HepG2 (cell line): ENCODE results near the gene JOSD1. TPM values are rescaled to one million over a fixed set of nuclear protein-coding genes. Genes with fewer than 3 reads are reported as not detected.

Source experiments
- ATAD3A ChIP-seq: sonication (generic); formaldehyde crosslinking; IDR thresholded peaks from 2 replicates; pipeline ENCODE4 v1.4.0; 2020; ENCODE audit warnings: missing genetic modification reagents
- CREBL2 ChIP-seq: sonication (generic); formaldehyde crosslinking; IDR thresholded peaks from 2 replicates; pipeline ENCODE4 v1.8.1; 2023; ENCODE audit warnings: missing genetic modification reagents, mild to moderate bottlenecking, borderline replicate concordance
- DBP ChIP-seq: sonication (generic); formaldehyde crosslinking; IDR thresholded peaks from 2 replicates; pipeline ENCODE4 v1.4.0; 2020; ENCODE audit warnings: missing genetic modification reagents; ENCODE audit errors: not compliant biosample characterization
- DRAP1 ChIP-seq: IDR thresholded peaks from 2 replicates; pipeline ENCODE4 v1.6.1; 2016; ENCODE audit warnings: missing genetic modification reagents, missing compliant biosample characterization
- GMEB2 ChIP-seq: IDR thresholded peaks from 2 replicates; pipeline ENCODE4 v1.6.1; 2016; ENCODE audit warnings: missing biosample characterization, missing genetic modification reagents, low read depth
- KMT2B ChIP-seq: IDR thresholded peaks from 2 replicates; pipeline ENCODE4 v1.6.1; 2016; ENCODE audit warnings: missing genetic modification reagents, missing compliant biosample characterization
- LBX2 ChIP-seq: sonication (generic); formaldehyde crosslinking; IDR thresholded peaks from 2 replicates; pipeline ENCODE4 v1.5.0; 2020; ENCODE audit warnings: missing genetic modification reagents, mild to moderate bottlenecking, borderline replicate concordance
- NRL ChIP-seq: sonication (generic); formaldehyde crosslinking; IDR thresholded peaks from 2 replicates; pipeline ENCODE4 v1.5.0; 2020; ENCODE audit warnings: missing genetic modification reagents, mild to moderate bottlenecking, moderate library complexity, borderline replicate concordance
- POLR2AphosphoS2 ChIP-seq: IDR thresholded peaks from 2 replicates; pipeline ENCODE4 v1.6.1; 2011; ENCODE audit warnings: low read depth, low read length, improper control_type of control experiment
- PRDM15 ChIP-seq: sonication (generic); formaldehyde crosslinking; IDR thresholded peaks from 2 replicates; pipeline ENCODE4 v1.4.0; 2020; ENCODE audit warnings: missing genetic modification reagents
- SRSF4 ChIP-seq: fragments of 200-400 bp; formaldehyde crosslinking; IDR thresholded peaks from one replicate; pipeline ENCODE4 v1.6.1; 2018; ENCODE audit warnings: mild to moderate bottlenecking, low read depth, low read length, moderate library complexity; ENCODE audit not compliant: poor library complexity, severe bottlenecking
- ZBTB1 ChIP-seq: sonication (generic); formaldehyde crosslinking; IDR thresholded peaks from 2 replicates; pipeline ENCODE4 v1.4.0; 2020; ENCODE audit warnings: missing genetic modification reagents, borderline replicate concordance
- ZC3H4 ChIP-seq: sonication (generic); formaldehyde crosslinking; IDR thresholded peaks from 2 replicates; pipeline ENCODE4 v1.4.0; 2020; ENCODE audit warnings: missing genetic modification reagents, borderline replicate concordance
- ZFP62 ChIP-seq: sonication (generic); formaldehyde crosslinking; IDR thresholded peaks from 2 replicates; pipeline ENCODE4 v1.4.0; 2020; ENCODE audit warnings: missing genetic modification reagents
- ZNF205 ChIP-seq: IDR thresholded peaks from 2 replicates; pipeline ENCODE4 v1.6.1; 2018; ENCODE audit warnings: missing biosample characterization, missing genetic modification reagents
- ZNF234 ChIP-seq: sonication (generic); formaldehyde crosslinking; conservative IDR thresholded peaks from 2 replicates; pipeline ENCODE4 v1.5.1; 2020; ENCODE audit warnings: mild to moderate bottlenecking, missing genetic modification reagents
- ZNF253 ChIP-seq: sonication (generic); formaldehyde crosslinking; IDR thresholded peaks from 2 replicates; pipeline ENCODE4 v1.8.0; 2022; ENCODE audit warnings: mild to moderate bottlenecking, missing genetic modification reagents, borderline replicate concordance
- ZNF772 ChIP-seq: sonication (generic); formaldehyde crosslinking; IDR thresholded peaks from 2 replicates; pipeline ENCODE4 v1.5.0; 2020; ENCODE audit warnings: mild to moderate bottlenecking, missing genetic modification reagents
- polyA plus RNA-seq, 8 experiments: library from polyadenylated mRNA; depleted of rRNA in 3 of 8; stranded (reverse) in 7 of 8; unstranded in 1 of 8; fragments of >200 nt; fragmentation: Illumina TruSeq in 4 of 8; extraction: Trizol in 4 of 8; gene quantifications; 2 replicates each; pipeline versions ENCODE4 v1.2.1 to v1.2.3, GENCODE V29; 2011 to 2016; ENCODE audit warnings: low read depth in 4 of 8, missing spikeins in 1 of 8, mixed read lengths in 1 of 8; ENCODE audit not compliant: insufficient read depth in 1 of 8
- total RNA-seq, 5 experiments: library from RNA; depleted of rRNA; stranded (reverse); fragments of >200 nt; fragmentation: Illumina TruSeq; extraction: Trizol; gene quantifications; 2 replicates each; pipeline ENCODE4 v1.2.3, GENCODE V29; 2016; ENCODE audit warnings: low read depth in 1 of 5

JOSD1 gene
- total and polyA plus RNA-seq, 2 of the 13 experiments (the other 11 are each of a cell fraction or from before 2014, with no cell fraction given), result 31.7 to 38.4 TPM

GRCh38 chr22:38694049-38694448, 6.7 kb downstream of the JOSD1 start (continued):
- no peak for TF ChIP-seq DBP (CRISPR knock-in tag)
- no peak for TF ChIP-seq ZC3H4
- no peak for TF ChIP-seq KMT2B (CRISPR knock-in tag)
- no peak for TF ChIP-seq DRAP1 (CRISPR knock-in tag)
- TF ChIP-seq POLR2AphosphoS2, result no peak
- TF ChIP-seq PRDM15 (CRISPR knock-in tag), result no peak
- TF ChIP-seq SRSF4, result no peak
- TF ChIP-seq CREBL2 (CRISPR knock-in tag), result no peak
- no peak for TF ChIP-seq ZBTB1 (CRISPR knock-in tag)
- no peak for TF ChIP-seq ZNF253 (CRISPR knock-in tag)
- TF ChIP-seq LBX2 (CRISPR knock-in tag), result no peak
- TF ChIP-seq ATAD3A (CRISPR knock-in tag), result no peak
- no peak for TF ChIP-seq ZNF205 (CRISPR knock-in tag)
- no peak for TF ChIP-seq GMEB2
- no peak for TF ChIP-seq NRL (CRISPR knock-in tag)
- TF ChIP-seq ZNF234 (CRISPR knock-in tag), result no peak
- no peak for TF ChIP-seq ZFP62
- no peak for TF ChIP-seq ZNF772 (CRISPR knock-in tag)
- TF ChIP-seq, all 625 proteins: peak for 28
